HepG2 (cell line): ENCODE results near the gene SRSF2. TPM values are rescaled to one million over a fixed set of nuclear protein-coding genes. Genes with fewer than 3 reads are reported as not detected.
A peak's percentile ranks its signal among the peaks of the same experiment; 100 is the strongest.

ENCODE experiments used
- ELF1 ChIP-seq: sonication (generic); formaldehyde crosslinking; IDR thresholded peaks from 2 replicates; pipeline ENCODE4 v1.4.0; 2020; ENCODE audit warnings: missing genetic modification reagents
- FLYWCH1 ChIP-seq: sonication (generic); formaldehyde crosslinking; IDR thresholded peaks from 2 replicates; pipeline ENCODE4 v1.8.1; 2023; ENCODE audit warnings: mild to moderate bottlenecking, missing genetic modification reagents
- HBP1 ChIP-seq: IDR thresholded peaks from 2 replicates; pipeline ENCODE4 v1.6.1; 2016; ENCODE audit warnings: low read depth, control low read depth
- HMGXB3 ChIP-seq: sonication (generic); formaldehyde crosslinking; IDR thresholded peaks from 2 replicates; pipeline ENCODE4 v1.4.0; 2020; ENCODE audit warnings: missing genetic modification reagents, borderline replicate concordance
- NKX3-1 ChIP-seq: sonication (generic); formaldehyde crosslinking; IDR thresholded peaks from 2 replicates; pipeline ENCODE4 v1.5.0; 2020; ENCODE audit warnings: missing genetic modification reagents
- NR2F1 ChIP-seq, 2 experiments: fragments of 450-650 bp in 1 of 2; formaldehyde crosslinking in 1 of 2; IDR thresholded peaks; 2 replicates each; pipeline versions ENCODE4 v1.5.0 to v1.6.1; 2016 to 2020; ENCODE audit warnings: mild to moderate bottlenecking in 1 of 2, missing compliant biosample characterization in 1 of 2, missing genetic modification reagents in 1 of 2, moderate library complexity in 1 of 2
- PBX3 ChIP-seq: sonication (generic); formaldehyde crosslinking; IDR thresholded peaks from 2 replicates; pipeline ENCODE4 v1.8.1; 2023; ENCODE audit warnings: missing genetic modification reagents, inconsistent platforms, borderline replicate concordance
- SAP130 ChIP-seq: IDR thresholded peaks from 2 replicates; pipeline ENCODE4 v1.6.1; 2016; ENCODE audit warnings: low read depth
- SRF ChIP-seq: IDR thresholded peaks from 2 replicates; pipeline ENCODE4 v1.6.1; 2011; ENCODE audit warnings: mild to moderate bottlenecking, low read depth, low read length, moderate library complexity
- TCF7L2 ChIP-seq: IDR thresholded peaks from 2 replicates; pipeline ENCODE4 v1.6.1; 2011; ENCODE audit warnings: mild to moderate bottlenecking, low read depth, low read length, moderate library complexity
- TOPORS ChIP-seq: sonication (generic); formaldehyde crosslinking; IDR thresholded peaks from 2 replicates; pipeline ENCODE4 v1.8.0; 2023; ENCODE audit warnings: mild to moderate bottlenecking, missing genetic modification reagents
- ZNF234 ChIP-seq: sonication (generic); formaldehyde crosslinking; conservative IDR thresholded peaks from 2 replicates; pipeline ENCODE4 v1.5.1; 2020; ENCODE audit warnings: mild to moderate bottlenecking, missing genetic modification reagents
- ZNF256 ChIP-seq: sonication (generic); formaldehyde crosslinking; conservative IDR thresholded peaks from 2 replicates; pipeline ENCODE4 v1.4.0; 2020; ENCODE audit warnings: missing genetic modification reagents
- ZNF362 ChIP-seq: sonication (generic); formaldehyde crosslinking; IDR thresholded peaks from 2 replicates; pipeline ENCODE4 v1.4.0; 2020; ENCODE audit warnings: missing genetic modification reagents, mild to moderate bottlenecking, borderline replicate concordance
- ZNF564 ChIP-seq: sonication (generic); formaldehyde crosslinking; IDR thresholded peaks from 2 replicates; pipeline ENCODE4 v1.8.1; 2023; ENCODE audit warnings: mild to moderate bottlenecking, missing genetic modification reagents
- ZNF672 ChIP-seq: sonication (generic); formaldehyde crosslinking; IDR thresholded peaks from 2 replicates; pipeline ENCODE4 v1.8.1; 2022; ENCODE audit warnings: missing genetic modification reagents
- ZNF703 ChIP-seq: sonication (generic); formaldehyde crosslinking; IDR thresholded peaks from 2 replicates; pipeline ENCODE4 v1.5.1; 2020; ENCODE audit warnings: missing genetic modification reagents, mild to moderate bottlenecking, moderate library complexity, borderline replicate concordance
- ZNF740 ChIP-seq: sonication (generic); formaldehyde crosslinking; IDR thresholded peaks from 2 replicates; pipeline ENCODE4 v1.4.0; 2020; ENCODE audit warnings: missing genetic modification reagents
- ZSCAN20 ChIP-seq: sonication (generic); formaldehyde crosslinking; IDR thresholded peaks from 2 replicates; pipeline ENCODE4 v1.4.0; 2020; ENCODE audit warnings: missing genetic modification reagents, mild to moderate bottlenecking, borderline replicate concordance
- polyA plus RNA-seq, 8 experiments: library from polyadenylated mRNA; depleted of rRNA in 3 of 8; stranded (reverse) in 7 of 8; unstranded in 1 of 8; fragments of >200 nt; fragmentation: Illumina TruSeq in 4 of 8; extraction: Trizol in 4 of 8; gene quantifications; 2 replicates each; pipeline versions ENCODE4 v1.2.1 to v1.2.3, GENCODE V29; 2011 to 2016; ENCODE audit warnings: low read depth in 4 of 8, missing spikeins in 1 of 8, mixed read lengths in 1 of 8; ENCODE audit not compliant: insufficient read depth in 1 of 8
- total RNA-seq, 5 experiments: library from RNA; depleted of rRNA; stranded (reverse); fragments of >200 nt; fragmentation: Illumina TruSeq; extraction: Trizol; gene quantifications; 2 replicates each; pipeline ENCODE4 v1.2.3, GENCODE V29; 2016; ENCODE audit warnings: low read depth in 1 of 5

SRSF2 gene
- total and polyA plus RNA-seq, 2 of the 13 experiments (the other 11 are each of a cell fraction or from before 2014, with no cell fraction given) = 306 to 319 TPM

GRCh38 chr17:76737082-76737675 lies at the start of gene SRSF2 (continued):
- TF ChIP-seq ZNF740 (peak; percentile 78), SAP130 (CRISPR knock-in tag) (peak; percentile 94), FLYWCH1 (0 out of 2 replicates have a peak, but pooled peaks have one; percentile 76), HBP1 (peak; percentile 96), TCF7L2 (no peak), ZSCAN20 (no peak; the same call in 1 of the 2 replicates), ZNF703 (peak; percentile 94; the same call in 1 of the 2 replicates), TOPORS (CRISPR knock-in tag) (no peak), ZNF362 (CRISPR knock-in tag) (peak; percentile 91; the same call in 1 of the 2 replicates), ZNF256 (CRISPR knock-in tag) (peak; percentile 84), ZNF672 (0 out of 2 replicates have a peak, but pooled peaks have one; percentile 57), NR2F1 (CRISPR knock-in tag; IDR thresholded peaks at IDR 0.05) (peak; percentile 23 to 42; a peak in 2 of 4 replicates), HMGXB3 (CRISPR knock-in tag) (peak; percentile 66; the same call in 1 of the 2 replicates), PBX3 (CRISPR knock-in tag) (peak; percentile 93), NKX3-1 (CRISPR knock-in tag) (peak; percentile 91), ZNF234 (CRISPR knock-in tag) (no peak), ZNF564 (CRISPR knock-in tag) (peak; percentile 51; the same call in 1 of the 2 replicates), ELF1 (CRISPR knock-in tag) (peak; percentile 81), SRF (peak; percentile 54; the same call in 1 of the 2 replicates)
